Measurements from ENCODE around the gene ACAN.

DNA sequence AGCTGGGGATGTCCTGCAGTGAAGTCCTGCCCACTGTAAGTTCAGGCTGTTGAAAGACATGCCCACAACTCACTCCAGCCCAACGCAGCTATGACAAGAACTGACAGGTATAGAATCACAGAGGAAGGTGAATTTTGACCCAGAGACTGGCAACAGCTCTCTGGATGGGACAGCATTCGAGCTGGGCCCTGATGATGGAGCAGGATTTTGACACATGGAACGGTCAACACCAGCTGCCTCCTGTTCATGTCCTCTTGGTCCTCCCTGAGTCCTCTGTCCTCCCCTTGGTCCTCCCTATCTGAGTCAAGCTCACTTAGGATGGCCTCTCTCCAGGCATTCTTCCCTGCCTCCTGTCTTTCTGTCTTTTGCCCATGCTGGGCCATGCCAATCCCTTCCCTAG lies 15.2 kb upstream of the ACAN start:
- no peak for TF ChIP-seq EP300 (IDR thresholded peaks at IDR 0.05)
- TF ChIP-seq, protein P1, sequence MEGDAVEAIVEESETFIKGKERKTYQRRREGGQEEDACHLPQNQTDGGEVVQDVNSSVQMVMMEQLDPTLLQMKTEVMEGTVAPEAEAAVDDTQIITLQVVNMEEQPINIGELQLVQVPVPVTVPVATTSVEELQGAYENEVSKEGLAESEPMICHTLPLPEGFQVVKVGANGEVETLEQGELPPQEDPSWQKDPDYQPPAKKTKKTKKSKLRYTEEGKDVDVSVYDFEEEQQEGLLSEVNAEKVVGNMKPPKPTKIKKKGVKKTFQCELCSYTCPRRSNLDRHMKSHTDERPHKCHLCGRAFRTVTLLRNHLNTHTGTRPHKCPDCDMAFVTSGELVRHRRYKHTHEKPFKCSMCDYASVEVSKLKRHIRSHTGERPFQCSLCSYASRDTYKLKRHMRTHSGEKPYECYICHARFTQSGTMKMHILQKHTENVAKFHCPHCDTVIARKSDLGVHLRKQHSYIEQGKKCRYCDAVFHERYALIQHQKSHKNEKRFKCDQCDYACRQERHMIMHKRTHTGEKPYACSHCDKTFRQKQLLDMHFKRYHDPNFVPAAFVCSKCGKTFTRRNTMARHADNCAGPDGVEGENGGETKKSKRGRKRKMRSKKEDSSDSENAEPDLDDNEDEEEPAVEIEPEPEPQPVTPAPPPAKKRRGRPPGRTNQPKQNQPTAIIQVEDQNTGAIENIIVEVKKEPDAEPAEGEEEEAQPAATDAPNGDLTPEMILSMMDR (IDR thresholded peaks at IDR 0.05) = no peak
- no peak for TF ChIP-seq POLR2A (IDR thresholded peaks at IDR 0.05)
- TF ChIP-seq POLR2AphosphoS5 (IDR thresholded peaks at IDR 0.05) = no peak

Measured in suprapubic skin (tissue), 4 donors.